HepG2 (cell line): ENCODE data around the gene STIP1. TPM values are rescaled to one million over a fixed set of nuclear protein-coding genes. Genes with fewer than 3 reads are reported as not detected.

Experiments
- E2F5 ChIP-seq: sonication (generic); formaldehyde crosslinking; conservative IDR thresholded peaks from 2 replicates; pipeline ENCODE4 v1.4.0; 2020; ENCODE audit warnings: missing genetic modification reagents
- FLYWCH1 ChIP-seq: sonication (generic); formaldehyde crosslinking; IDR thresholded peaks from 2 replicates; pipeline ENCODE4 v1.8.1; 2023; ENCODE audit warnings: mild to moderate bottlenecking, missing genetic modification reagents
- HDAC1 ChIP-seq: sonication (generic); formaldehyde crosslinking; IDR thresholded peaks from 2 replicates; pipeline ENCODE4 v1.5.1; 2020; ENCODE audit warnings: mild to moderate bottlenecking, missing genetic modification reagents
- HMGXB3 ChIP-seq: sonication (generic); formaldehyde crosslinking; IDR thresholded peaks from 2 replicates; pipeline ENCODE4 v1.4.0; 2020; ENCODE audit warnings: missing genetic modification reagents, borderline replicate concordance
- HNF4A ChIP-seq: sonication (generic); formaldehyde crosslinking; IDR thresholded peaks from 2 replicates; pipeline ENCODE4 v1.4.0; 2020; ENCODE audit warnings: missing genetic modification reagents
- HOXA3 ChIP-seq: sonication (generic); formaldehyde crosslinking; IDR thresholded peaks from 2 replicates; pipeline ENCODE4 v1.5.0; 2020; ENCODE audit warnings: missing genetic modification reagents
- MLLT10 ChIP-seq: sonication (generic); formaldehyde crosslinking; IDR thresholded peaks from 2 replicates; pipeline ENCODE4 v1.4.0; 2020; ENCODE audit warnings: missing genetic modification reagents
- MXD4 ChIP-seq: IDR thresholded peaks from 2 replicates; pipeline ENCODE4 v1.6.1; 2016; ENCODE audit warnings: mild to moderate bottlenecking, missing biosample characterization, missing genetic modification reagents
- PREB ChIP-seq: sonication (generic); formaldehyde crosslinking; IDR thresholded peaks from 2 replicates; pipeline ENCODE4 v1.4.0; 2020; ENCODE audit warnings: missing genetic modification reagents
- SRSF9 ChIP-seq: fragments of 200-400 bp; formaldehyde crosslinking; IDR thresholded peaks from 2 replicates; pipeline ENCODE4 v1.6.1; 2018; ENCODE audit warnings: borderline replicate concordance, mild to moderate bottlenecking, low read depth, low read length; ENCODE audit not compliant: insufficient read depth, poor library complexity, severe bottlenecking
- THAP9 ChIP-seq: sonication (generic); formaldehyde crosslinking; IDR thresholded peaks from 2 replicates; pipeline ENCODE4; 2020; ENCODE audit warnings: missing genetic modification reagents, mild to moderate bottlenecking, borderline replicate concordance
- ZNF101 ChIP-seq: sonication (generic); formaldehyde crosslinking; IDR thresholded peaks from 2 replicates; pipeline ENCODE4 v1.4.0; 2020; ENCODE audit warnings: mild to moderate bottlenecking, low read depth, missing genetic modification reagents, borderline replicate concordance
- ZNF136 ChIP-seq: sonication (generic); formaldehyde crosslinking; IDR thresholded peaks from 2 replicates; pipeline ENCODE4 v1.8.1; 2022; ENCODE audit warnings: low read depth, mild to moderate bottlenecking, moderate library complexity, missing genetic modification reagents
- ZNF143 ChIP-seq: sonication (generic); formaldehyde crosslinking; IDR thresholded peaks from 2 replicates; pipeline ENCODE4 v1.4.0; 2020; ENCODE audit warnings: missing genetic modification reagents
- ZNF17 ChIP-seq: sonication (generic); formaldehyde crosslinking; IDR thresholded peaks from 2 replicates; pipeline ENCODE4 v1.5.0; 2020; ENCODE audit warnings: mild to moderate bottlenecking, missing genetic modification reagents
- ZNF382 ChIP-seq: sonication (generic); formaldehyde crosslinking; IDR thresholded peaks from 2 replicates; pipeline ENCODE4 v1.5.0; 2020; ENCODE audit warnings: missing genetic modification reagents, mild to moderate bottlenecking, borderline replicate concordance
- ZNF547 ChIP-seq: sonication (generic); formaldehyde crosslinking; IDR thresholded peaks from 2 replicates; pipeline ENCODE4 v1.5.1; 2020; ENCODE audit warnings: mild to moderate bottlenecking, missing genetic modification reagents
- ZNF737 ChIP-seq: sonication (generic); formaldehyde crosslinking; IDR thresholded peaks from 2 replicates; pipeline ENCODE4 v1.5.0; 2020; ENCODE audit warnings: missing genetic modification reagents, mild to moderate bottlenecking, borderline replicate concordance
- ZSCAN30 ChIP-seq: sonication (generic); formaldehyde crosslinking; IDR thresholded peaks from 2 replicates; pipeline ENCODE4 v1.5.0; 2020; ENCODE audit warnings: mild to moderate bottlenecking, missing genetic modification reagents
- polyA plus RNA-seq, 8 experiments: library from polyadenylated mRNA; depleted of rRNA in 3 of 8; stranded (reverse) in 7 of 8; unstranded in 1 of 8; fragments of >200 nt; fragmentation: Illumina TruSeq in 4 of 8; extraction: Trizol in 4 of 8; gene quantifications; 2 replicates each; pipeline versions ENCODE4 v1.2.1 to v1.2.3, GENCODE V29; 2011 to 2016; ENCODE audit warnings: low read depth in 4 of 8, missing spikeins in 1 of 8, mixed read lengths in 1 of 8; ENCODE audit not compliant: insufficient read depth in 1 of 8
- total RNA-seq, 5 experiments: library from RNA; depleted of rRNA; stranded (reverse); fragments of >200 nt; fragmentation: Illumina TruSeq; extraction: Trizol; gene quantifications; 2 replicates each; pipeline ENCODE4 v1.2.3, GENCODE V29; 2016; ENCODE audit warnings: low read depth in 1 of 5

The STIP1 gene
- total and polyA plus RNA-seq, 2 of the 13 experiments (the other 11 are each of a cell fraction or from before 2014, with no cell fraction given), result 81.1 to 217 TPM

GRCh38 chr11:64185693-64186491, at the start of gene STIP1 (continued):
- TF ChIP-seq ZNF737 (CRISPR knock-in tag) (no peak), HNF4A (CRISPR knock-in tag) (no peak), THAP9 (CRISPR knock-in tag) (no peak; the same call in 1 of the 2 replicates), ZNF136 (CRISPR knock-in tag) (0 out of 2 replicates have a peak, but pooled peaks have one; percentile 16), ZNF382 (CRISPR knock-in tag) (no peak), ZSCAN30 (no peak), SRSF9 (no peak), ZNF547 (CRISPR knock-in tag) (peak; percentile 16), ZNF17 (CRISPR knock-in tag) (no peak), FLYWCH1 (no peak), ZNF143 (CRISPR knock-in tag) (0 out of 2 replicates have a peak, but pooled peaks have one; percentile 26), HMGXB3 (CRISPR knock-in tag) (peak; percentile 73; the same call in 1 of the 2 replicates), MLLT10 (CRISPR knock-in tag) (no peak), ZNF101 (no peak), PREB (CRISPR knock-in tag) (no peak), MXD4 (no peak; the same call in none of the 2 replicates), HOXA3 (CRISPR knock-in tag) (peak; percentile 60; the same call in 1 of the 2 replicates), HDAC1 (CRISPR knock-in tag) (0 out of 2 replicates have a peak, but pooled peaks have one; percentile 37), E2F5 (peak; percentile 78)
